Effector CD8-positive, alpha-beta T cell (primary cell): ENCODE measurements around the gene TUBB2A.

Source experiments
- DNase-seq: peaks from one replicate; lab custom pipeline; 2025; lab: John Stamatoyannopoulos, UW

TUBB2A gene

DNA sequence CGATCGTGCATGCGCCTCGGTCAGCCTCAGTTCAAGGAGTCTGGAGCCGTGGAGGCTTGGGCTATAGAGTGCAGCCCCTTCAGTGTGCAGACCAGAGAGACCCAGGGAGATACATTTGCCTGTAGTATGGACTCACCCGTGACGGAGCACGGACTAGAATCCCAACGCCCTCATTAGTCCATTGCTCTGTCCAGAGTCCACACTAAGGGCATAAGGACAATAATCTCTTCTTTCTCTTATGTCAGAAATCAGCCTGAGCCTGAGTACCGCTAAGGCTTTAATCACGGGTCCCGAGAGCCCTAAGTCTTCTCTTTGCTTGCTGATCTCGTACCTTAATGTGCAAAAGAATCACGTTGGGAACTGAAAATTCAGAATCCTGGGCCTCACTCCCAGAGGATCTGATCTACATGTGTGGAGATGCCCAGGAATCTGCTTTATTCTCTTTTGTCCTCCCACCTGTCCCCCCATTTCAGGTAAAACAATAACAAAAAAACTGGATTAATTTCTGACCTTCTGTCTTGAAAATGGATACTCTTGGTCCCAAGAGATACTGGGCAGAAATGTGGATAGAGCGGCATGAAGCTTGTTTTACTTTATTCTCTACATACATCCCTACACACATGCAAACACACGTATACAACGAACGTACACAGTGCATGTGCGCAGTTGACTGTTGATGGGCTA is 38.2 kb downstream of the TUBB2A start:
- DNase-seq = no peak

DNA sequence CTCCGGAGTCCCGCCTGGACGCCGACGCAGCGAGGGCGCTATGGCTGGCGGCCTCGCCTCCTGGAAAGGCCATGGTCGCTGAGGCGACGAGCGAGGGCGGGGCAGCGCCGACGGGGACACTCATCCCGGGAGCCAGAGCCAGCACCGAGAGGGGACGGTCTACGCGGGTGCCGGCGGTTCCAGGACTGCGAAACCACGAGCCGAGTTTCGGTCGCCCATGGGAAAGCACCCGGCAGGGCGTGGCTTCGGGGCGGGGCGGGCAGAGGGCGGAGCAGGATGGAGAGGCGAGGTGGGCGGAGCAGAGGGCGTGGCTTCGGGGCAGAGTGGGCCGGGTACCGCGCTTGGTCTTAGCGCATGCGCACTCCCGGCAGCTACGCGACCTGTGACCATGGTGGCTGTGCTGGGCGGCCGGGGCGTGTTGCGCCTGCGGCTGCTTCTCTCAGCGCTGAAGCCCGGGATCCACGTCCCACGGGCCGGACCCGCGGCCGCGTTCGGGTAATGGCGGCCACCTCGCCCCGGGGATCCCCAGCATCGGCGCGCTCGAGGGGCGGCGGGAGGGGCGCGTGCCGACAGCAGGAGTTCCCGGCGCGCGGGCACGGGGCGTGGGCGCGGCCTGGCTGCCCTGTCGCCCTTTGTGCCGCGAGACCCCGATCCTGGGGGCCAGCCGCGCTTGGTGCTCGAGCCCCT is 38.8 kb downstream of the TUBB2A start, which contains the start of gene BPHL:
BPHL (plus strand) TSS at position 359 of the 687 bp plus-strand sequence; CDS start at position 389, 30 bp downstream.
- peak; percentile 98 for DNase-seq

DNA sequence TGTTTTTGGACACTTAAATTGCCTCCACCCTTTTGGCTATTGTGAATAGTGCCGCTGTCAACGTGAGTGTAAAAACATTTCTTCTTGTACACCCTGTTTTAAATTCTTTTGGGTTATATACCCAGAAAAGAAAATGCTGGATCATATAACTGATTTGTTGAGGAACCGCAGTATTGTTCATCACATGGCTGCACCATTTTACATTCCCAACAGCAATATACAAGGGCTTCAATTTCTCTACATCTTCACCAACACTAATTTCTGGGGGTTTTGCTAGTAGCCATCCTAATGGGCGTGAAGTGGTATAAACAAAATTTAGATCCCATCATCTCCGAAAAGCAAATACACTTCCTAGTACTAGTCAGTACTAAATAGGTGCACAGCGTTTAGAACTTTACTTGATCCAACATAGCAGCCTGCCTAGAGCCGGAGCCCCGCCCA is 39.4 kb downstream of the TUBB2A start:
- no peak for DNase-seq

DNA sequence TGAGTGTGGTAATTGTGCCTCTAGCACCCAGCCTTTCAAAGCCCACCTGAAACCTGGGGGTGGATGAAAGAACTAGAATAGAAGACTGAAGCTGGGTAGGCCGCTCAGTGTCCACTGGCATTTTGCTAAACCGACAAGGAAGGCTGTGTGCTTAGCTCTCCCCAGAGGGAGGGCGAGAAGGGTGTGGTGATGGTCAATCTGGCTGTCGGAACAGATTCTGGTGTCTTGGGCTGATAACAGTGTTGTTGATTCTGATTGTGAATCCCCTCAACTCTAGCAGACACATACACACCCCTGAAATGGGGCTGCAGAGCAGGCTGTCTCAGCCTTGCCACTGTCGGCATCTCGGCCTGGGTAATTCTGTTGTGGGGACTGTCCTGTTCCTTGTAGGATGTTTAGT is 43.0 kb downstream of the TUBB2A start:
- no peak for DNase-seq

DNA sequence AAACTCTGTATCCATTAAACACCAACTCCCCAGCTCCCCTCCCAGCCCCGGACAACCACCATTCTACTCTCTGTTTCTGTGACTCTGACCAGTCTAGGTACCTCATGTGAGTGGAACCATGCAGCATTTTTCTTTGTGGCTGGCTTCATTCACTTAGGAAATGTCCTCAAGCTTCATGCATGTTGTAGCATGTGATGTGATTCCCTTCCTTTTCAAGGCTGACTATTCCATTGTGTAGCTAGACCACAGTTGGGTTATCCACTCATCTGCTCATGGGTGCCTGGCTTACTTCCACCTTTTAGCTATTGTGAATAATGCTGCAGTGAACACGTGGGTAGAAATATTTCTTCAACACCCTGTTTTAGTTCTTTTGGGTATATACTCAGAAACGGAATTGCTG is 47.6 kb downstream of the TUBB2A start:
- DNase-seq = no peak

DNA sequence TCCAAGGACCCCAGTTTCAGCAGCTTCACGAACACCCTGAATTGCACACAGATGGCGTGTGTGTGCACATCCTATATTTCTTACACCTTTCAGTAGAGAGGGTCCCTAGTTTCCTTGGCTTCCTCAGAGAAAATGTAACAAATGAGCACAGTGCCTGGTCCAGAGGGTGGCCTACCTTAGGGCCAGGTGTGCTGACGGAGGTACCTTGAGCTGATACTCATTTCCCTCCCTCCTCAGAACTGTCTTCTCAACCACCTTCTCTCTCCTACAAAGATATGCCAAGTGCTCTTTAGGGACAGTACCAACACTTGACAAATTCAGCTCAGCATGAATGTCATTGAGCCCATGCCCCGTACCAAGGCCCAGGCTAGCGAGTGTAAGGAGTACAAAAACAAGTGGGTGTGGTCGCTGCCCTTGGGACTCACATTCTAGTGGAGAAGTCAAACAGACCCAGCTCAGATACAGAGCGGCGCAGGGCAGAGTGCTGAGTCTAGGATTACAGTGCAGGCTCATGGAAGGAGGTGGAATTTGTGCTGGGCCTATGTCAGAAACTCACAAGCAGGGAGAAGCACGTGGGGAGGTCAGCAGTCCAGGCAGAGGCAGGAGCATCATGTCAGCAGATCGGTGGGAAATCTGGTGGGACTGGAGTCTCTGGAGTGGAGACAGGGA is 48.5 kb downstream of the TUBB2A start:
- DNase-seq = no peak
